SW480 (cell line): ENCODE results near the gene ALG9.
A peak's percentile ranks its signal among the peaks of the same experiment; 100 is the strongest.
"Not testable (repeated sequence)": the region's sequence is repeated elsewhere in the genome, so short reads cannot be mapped to it uniquely, and the experiment has no call there.

Source experiments
- DNase-seq: peaks from one replicate; pipeline ENCODE4 v3.0.0-alpha.2; 2016; ENCODE audit warnings: low spot score

ALG9 gene, protein sequence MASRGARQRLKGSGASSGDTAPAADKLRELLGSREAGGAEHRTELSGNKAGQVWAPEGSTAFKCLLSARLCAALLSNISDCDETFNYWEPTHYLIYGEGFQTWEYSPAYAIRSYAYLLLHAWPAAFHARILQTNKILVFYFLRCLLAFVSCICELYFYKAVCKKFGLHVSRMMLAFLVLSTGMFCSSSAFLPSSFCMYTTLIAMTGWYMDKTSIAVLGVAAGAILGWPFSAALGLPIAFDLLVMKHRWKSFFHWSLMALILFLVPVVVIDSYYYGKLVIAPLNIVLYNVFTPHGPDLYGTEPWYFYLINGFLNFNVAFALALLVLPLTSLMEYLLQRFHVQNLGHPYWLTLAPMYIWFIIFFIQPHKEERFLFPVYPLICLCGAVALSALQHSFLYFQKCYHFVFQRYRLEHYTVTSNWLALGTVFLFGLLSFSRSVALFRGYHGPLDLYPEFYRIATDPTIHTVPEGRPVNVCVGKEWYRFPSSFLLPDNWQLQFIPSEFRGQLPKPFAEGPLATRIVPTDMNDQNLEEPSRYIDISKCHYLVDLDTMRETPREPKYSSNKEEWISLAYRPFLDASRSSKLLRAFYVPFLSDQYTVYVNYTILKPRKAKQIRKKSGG

DNA sequence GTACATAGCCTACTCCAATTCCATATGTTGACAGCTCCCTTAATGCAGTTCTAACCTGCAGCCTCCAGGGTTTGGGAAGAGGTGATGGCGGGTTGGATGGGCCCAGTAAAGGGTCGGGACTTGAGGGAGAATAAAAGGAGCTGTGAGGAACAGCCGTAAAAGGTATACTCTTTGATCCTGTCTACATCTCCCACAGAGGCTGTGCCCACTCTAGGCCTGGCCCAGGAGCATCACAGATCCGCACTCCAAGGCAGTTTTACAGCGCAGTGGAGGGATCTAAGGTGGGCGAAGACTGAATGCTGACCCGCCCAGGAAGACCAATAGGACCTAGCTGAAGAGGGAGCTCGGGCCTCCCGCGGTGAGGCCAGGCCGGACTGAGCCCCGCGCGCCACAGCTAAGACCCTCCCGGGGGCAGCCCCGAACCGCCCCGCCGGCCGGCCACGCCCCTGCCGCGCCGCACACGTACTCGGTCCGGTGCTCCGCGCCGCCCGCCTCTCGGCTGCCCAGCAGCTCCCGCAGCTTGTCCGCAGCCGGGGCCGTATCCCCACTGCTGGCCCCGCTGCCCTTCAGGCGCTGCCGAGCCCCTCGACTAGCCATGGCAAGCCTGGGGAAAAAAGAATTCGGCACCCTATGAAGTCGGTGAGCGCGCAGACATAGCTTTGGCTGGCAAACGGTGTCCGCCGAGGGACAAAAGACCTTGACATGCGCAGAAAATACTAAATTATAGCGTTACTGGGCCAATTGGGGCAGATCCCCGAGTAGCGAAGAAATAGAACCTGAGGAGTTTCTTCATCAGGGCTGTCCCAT is at the start of gene ALG9:
TSS of gene ALG9 (minus strand) at position 696 of the 807 bp plus-strand sequence. CDS start at position 597, 99 bp downstream.
- DNase-seq = peak; percentile 85

DNA sequence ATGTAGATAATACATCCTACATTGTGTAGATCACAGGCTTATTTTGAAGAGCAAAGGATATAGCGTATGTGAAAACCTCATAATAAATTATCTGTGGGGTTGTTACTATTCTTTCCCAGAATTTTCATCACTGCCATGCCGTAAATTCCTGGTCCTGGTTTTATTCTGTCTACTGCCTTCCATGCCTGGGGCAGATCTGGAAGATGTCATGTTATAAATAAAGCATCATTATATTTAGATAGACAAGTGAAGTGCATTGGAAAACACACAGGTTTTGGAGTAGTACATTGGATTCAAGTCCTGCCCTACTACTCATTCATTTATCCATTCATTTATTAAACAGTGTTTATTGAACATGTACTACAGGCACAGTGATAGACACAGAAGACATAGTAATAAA is 49.5 kb upstream of the ALG9 start:
- DNase-seq = no peak

DNA sequence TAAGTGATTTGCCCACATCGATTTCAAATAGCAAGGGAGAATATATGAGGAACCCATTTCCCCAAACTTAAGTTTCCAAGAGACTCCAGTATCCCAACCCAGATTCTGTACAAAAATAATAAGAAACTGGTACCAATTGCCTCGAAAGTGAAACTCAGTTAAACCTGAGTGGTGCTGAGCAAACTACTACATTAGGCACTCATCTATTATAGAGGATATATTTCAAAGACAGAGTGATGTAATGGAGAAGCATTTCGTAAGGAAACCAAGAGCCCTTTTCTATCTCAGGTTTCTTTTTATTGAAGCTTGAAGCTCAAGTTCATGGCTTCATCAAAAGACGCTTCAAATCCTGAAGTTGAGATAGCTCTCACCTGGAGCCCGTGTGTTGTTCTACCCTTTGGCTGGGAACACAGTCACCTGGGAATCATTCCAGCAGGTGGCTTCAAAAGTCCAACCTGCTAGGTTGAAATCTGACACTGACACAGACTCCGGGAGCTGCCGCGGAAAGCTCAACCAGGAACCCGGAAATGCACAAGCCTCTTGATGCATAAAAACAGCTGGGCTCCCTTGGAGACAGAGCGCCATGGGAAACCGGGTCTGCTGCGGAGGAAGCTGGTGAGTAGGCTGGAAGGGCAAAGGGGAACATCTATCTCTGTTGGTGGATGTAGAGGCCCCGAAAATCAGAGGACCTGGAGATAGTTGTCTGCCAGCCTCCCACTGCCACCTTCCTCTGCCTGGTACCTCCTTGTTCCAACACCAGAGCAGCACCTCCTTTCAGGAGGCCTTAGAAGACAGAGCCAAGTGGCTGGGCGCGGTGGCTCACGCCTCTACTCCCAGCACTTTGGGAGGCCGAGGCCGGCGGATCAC is 47.2 kb upstream of the ALG9 start, which contains the start of gene C11orf52:
TSS of gene C11orf52 (plus strand) at position 524 of the 867 bp plus-strand sequence. CDS start at position 584, 60 bp downstream.
- peak; percentile 92 for DNase-seq

DNA sequence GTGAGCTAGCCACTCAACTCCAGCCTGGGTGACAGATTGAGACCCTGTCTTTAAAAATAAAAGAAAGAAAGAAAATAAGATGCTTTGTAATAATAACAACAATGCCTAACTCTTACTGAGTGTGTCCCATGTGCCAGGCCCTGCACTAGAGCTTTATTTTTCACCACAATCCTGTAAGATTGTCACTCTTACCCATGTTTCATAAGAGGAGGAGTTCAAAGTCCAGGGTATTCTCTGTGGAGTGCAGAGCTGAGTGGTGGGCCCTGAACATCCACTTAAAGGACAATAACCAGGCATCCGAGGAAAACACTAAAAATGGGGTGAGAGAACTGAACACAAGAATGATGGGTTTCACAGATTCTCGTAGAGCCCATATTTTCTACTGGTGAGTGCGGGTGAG is 46.4 kb upstream of the ALG9 start:
- no peak for DNase-seq

DNA sequence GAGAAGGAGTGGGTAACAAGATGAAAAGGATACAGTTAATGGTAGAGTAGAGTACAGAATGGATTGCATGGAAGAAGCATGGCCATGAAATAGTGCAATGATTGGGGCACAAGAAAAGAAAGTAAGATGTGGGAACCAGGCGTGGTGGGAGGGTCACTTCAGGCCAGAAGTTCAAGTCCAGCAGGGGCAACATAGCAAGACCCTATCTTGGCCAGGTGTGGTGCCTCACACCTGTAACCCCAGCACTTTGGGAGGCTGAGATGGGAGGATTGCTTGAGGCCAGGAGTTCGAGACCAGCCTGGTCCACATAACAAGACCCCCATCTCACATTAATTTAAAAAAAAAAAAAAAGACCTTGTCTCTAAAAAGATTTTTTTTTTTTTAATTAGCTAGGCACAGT is 45.9 kb upstream of the ALG9 start:
- no peak for DNase-seq

DNA sequence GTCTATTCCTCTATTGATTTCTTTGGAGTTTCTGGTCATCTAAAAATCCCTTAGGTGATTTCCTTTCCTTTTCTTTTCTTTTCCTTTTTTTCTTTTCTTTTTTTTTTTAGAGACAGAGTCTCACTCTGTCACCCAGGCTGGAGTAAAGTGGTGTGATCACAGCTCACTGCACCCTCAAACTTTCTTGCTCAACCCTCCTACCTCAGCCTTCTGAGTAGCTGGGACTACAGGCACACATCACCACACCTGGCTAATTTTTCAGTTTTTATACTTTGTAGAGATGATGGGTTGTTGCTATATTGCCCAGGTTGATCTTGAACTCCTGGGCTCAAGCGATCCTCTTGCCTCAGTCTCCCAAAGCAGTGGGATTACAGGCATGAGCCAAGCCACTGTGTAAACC is 45.4 kb upstream of the ALG9 start:
- DNase-seq = no peak

DNA sequence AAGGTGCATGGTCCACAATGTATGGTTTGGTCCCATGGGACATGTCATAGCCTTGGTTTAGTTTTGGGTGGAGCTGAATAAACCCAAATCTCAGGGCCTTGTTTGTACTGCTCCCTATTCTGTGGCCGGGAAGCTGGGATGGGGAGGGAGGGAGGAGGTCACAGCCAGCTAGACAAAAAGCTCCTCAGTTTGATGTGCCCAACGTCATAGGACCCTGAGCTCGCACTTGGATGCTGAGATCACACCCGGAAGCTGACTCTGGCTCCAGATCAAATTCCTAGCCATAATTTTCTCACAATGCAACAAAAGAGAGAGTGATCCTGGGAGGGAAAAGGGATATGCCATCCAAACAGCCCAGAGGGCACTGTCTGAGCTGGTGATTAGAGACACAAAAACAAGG is 42.6 kb upstream of the ALG9 start:
- no peak for DNase-seq

DNA sequence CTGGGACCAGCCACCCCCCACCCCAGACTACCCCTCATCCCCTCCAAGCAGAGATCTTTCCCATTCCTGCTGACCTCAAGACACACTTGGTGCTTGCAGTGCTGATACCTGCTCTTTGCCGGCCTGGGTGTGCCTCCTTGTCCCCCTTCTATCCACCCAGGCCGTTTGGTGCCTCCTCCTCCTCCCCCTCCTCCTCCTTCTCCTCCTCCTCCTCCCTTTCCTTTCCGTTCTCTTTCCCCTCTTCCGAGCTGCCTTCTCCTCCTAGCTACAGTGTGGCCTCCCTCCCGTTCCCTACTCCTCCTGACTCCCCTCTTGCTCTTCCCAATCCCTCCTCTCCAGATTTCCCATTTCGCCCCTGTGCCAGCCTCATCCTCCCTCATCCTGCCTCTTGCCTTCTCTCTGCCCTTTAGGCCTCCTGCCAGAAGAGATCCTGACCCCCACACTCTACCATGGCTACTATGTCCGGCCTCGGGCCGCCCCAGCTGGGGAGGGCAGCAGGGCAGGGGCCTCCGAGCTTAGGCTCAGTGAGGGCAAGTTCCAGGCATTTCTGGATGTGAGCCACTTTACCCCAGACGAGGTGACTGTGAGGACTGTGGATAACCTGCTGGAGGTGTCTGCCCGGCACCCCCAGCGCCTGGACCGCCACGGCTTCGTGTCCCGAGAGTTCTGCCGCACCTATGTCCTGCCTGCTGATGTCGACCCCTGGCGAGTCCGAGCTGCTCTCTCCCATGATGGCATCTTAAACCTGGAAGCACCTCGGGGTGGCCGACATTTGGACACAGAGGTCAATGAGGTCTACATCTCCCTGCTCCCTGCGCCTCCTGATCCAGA is 41.9 kb upstream of the ALG9 start:
- DNase-seq = no peak

DNA sequence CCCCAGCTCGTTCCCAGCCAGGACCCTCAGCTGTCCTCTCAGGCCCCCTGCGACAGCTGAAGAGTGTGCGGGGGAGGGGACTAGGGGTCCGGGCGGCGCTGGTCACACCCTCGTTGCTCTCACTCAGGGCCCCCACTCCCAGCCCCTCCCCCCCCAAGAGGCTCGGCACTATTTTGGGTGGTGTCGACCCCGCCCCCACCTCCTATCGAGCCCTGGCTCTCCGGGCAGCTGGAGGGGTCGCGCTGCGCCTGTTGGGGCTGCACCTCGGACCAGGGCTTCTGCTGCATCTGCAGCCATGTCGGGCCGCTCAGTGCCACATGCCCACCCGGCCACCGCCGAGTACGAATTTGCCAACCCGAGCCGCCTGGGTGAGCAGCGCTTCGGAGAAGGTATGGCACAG is 41.2 kb upstream of the ALG9 start, which contains the start of gene HSPB2:
TSS of gene HSPB2 (plus strand) at position 200 of the 400 bp plus-strand sequence. CDS start at position 296, 96 bp downstream.
- no peak for DNase-seq

DNA sequence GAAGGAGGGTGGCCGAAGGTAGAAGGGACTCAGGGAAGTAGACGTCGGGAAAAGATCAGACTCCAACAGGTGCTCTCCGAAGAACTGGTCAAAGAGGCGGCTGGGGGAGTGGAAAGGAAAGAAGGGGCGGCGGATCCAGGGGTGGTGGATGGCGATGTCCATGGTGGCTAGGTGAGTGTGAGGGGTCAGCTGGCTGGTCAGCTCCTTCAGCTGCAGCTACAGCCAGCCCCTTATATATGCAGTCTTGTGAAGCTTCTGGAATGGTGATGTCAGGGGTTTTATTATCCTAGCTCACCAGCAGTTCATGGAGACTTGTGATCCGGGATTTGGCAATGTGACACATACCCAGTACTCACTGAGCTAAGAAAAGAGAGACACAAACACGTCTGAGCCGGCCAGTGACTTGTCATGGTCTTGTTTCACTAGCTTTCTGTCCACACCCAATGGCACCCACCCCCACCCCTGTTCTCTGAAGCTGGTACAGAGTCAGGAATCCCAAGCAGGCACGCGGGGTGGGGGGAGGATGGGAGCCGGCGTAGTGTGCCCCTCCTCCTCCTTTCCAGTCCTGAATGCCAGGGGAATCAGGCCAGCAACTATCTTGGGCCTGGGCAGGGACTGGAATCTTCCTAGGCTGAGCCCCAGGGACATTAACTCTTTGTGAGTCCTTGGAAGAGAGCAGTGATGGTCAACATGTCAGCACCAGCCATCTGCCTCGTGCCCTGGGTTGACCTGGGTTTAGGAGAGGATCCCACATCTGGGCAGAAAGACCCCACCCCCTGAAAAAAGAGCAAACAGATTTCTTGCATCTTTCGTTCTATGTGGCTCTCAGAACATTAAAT is 40.4 kb upstream of the ALG9 start, which contains the start of gene CRYAB:
TSS of gene CRYAB (minus strand) at position 208 of the 839 bp plus-strand sequence. CDS start at position 162, 46 bp downstream.
- DNase-seq = peak; percentile 25

DNA sequence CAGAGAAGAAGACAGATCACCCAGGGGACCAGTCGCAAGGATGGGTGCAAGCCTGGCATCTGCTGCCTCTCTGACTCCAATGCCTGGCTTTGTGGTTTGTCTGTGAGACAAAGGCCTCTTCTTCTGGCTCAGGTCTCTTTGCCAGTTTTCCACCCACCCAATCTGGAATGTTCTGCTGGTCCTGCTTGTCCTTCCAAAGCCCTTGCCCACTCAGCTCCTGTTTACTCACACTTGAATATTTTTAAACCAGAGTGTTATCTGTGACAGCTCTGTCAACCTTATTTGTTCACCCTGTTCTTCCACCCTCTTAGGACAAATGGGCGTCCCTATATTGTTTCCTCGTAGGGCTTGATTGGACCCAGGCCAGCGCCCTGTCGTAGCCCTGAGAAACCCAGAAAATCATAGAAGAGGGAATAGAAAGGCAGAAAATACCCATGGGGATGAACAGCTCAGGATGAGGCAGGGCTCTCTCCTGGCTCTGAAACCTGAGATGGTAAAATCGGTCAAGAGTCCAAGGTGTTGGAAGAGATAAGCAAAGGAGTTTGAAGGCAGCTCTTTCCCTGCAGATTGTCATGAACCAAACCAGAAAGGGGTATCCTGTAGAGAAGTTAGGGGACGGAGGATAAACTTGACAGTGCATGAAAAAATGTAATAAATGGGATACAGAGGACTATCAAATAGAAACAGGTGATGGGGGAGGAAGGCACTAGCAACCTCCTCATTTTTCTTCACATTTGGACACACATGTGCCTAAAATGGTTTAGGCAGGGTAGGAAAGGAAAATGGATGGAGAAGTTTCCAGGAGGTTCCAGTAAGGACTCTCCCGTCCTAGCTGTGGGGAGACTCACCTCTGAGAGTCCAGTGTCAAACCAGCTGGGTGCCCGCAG is 39.5 kb upstream of the ALG9 start:
- peak; percentile 16 for DNase-seq

DNA sequence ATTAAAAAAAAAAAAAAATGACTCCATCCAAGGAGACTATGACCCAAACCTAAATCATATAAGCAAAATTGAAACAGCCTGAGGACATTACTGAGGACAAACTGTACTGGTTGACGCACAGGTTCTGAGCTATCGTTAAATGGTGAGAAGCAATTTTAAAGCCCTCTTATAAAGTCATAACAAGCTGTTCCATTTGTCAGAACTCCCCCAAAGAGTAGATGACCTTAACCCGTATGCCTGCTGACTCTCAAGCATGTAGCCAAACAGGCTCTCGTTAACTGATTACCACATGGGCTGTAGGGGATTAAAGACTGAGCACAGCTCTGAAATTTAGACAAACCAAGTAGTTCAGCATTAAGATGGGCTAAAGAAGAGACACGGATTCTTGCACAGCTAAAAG is 38.0 kb upstream of the ALG9 start:
- DNase-seq = no peak

DNA sequence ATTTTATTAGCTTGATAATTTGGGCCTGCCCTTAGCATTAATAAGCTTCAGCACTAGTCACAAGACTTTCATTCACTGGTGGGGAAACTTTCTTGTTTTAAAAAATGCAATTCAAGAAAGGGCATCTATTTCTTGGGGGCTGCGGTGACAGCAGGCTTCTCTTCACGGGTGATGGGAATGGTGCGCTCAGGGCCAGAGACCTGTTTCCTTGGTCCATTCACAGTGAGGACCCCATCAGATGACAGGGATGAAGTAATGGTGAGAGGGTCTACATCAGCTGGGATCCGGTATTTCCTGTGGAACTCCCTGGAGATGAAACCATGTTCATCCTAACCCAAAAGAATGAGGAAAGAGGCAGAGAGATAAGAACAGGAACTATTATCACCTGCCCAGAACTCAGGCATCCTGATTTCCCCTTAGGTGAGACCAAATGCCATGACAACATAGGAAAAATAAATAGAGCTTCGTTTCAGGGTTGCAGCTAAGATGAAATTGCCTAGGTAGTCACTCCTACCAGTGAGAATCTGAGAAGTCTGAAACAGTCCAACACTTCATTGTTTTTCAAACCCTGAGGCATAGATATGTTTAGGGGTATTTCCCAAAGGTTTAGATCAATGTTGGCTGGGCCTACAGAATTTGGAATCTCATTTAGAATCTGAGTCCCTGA is 37.4 kb upstream of the ALG9 start:
- no peak for DNase-seq

DNA sequence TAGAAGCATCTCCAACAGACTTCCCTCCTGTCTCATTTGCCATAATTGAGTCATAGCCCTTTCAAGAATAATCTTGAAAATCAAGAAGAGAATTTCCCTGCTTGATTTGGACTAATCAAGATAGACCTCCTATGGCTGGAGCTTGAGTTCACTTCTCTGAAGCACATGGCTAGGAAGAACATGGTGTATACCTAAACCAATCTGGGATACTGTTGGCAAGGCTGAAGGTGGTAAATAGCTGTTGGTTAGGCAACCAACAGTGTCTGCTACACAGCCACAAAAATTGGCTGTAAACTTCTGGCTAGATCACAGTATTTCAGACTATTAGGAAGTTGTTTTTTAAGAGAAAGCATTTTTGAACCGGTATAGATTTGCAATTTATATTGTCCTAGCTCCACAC is 35.3 kb upstream of the ALG9 start:
- no peak for DNase-seq

DNA sequence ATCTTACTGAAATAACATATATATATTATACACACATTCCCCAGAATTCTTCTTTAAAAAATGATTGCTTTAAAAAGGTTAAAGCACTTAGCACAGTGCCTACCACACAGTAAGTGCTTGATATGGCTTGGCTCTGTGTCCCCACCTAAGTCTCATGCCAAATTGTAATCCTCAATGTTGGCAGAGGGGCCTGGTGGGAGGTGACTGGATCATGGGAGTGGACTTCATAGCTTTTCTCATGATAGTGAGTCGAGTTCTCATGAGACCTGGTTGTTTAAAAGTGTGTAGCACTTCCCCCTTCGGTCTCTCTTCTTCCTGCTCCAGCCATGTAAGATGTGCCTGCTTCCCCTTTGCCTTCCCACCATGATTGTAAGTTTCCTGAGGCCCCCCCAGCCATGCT is 34.0 kb upstream of the ALG9 start:
- DNase-seq = no peak

DNA sequence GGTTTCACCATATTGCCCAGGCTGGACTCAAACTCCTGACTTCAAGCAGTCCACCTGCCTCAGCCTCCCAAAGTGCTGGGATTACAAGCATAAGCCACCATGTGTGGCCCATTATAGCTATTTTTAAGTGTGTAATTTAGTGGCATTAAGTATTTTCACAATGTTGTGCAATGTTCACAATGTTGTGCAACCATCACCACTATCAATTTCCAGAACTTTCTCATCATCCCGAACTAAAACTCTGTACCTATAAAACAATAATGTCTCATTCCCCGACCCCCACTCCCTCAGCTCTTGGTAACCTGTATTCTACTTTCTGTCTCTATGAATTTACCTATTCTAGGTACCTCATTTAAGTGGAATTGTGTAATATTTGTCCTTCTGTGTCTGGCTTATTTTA is 15.5 kb upstream of the ALG9 start:
- no peak for DNase-seq

DNA sequence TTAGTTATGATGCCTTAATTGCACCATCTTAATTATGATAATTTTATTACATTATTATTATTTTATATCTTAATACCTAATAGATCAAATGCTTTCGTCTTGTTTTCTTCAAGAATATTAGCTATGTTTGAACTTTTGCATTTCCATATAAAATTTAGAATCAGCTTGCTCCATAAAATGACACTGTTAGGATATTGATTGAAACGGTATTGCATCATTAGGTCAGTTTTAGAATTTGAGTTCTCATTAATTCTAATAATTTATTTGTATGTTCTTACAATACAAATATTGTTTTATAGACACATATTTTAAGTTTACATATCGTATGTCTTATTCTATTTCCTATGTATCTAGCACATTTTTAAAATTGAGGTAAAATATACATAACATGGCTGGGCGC is 14.7 kb upstream of the ALG9 start:
- no peak for DNase-seq

DNA sequence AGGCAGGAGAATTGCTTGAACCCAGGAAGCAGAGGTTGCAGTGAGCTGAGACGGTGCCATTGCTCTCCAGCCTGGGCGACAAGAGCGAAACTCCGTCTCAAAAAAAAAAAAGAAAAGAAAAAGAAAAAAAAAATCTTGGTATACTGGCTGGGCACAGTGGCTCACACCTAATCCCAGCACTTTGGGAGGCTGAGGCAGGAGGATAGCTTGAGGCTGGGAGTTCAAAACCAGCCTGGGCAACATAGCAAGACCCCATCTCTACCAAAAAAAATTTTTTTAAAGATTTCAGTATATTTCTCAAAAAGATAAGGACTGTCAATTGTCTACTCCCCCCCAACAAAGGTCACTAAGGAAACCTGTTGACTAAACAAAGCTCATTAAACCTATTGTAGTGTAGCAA is 13.7 kb upstream of the ALG9 start:
- DNase-seq = not testable (repeated sequence)
